ENCODE results near the gene AZGP1. TPM values are rescaled to one million over a fixed set of nuclear protein-coding genes. Genes with fewer than 3 reads are reported as not detected.
"Not testable (repeated sequence)": the region's sequence is repeated elsewhere in the genome, so short reads cannot be mapped to it uniquely, and the experiment has no call there.

AZGP1 gene
- total and polyA plus RNA-seq, 9 donors: 0.34 to 21.3 (median 2.3) TPM

DNA sequence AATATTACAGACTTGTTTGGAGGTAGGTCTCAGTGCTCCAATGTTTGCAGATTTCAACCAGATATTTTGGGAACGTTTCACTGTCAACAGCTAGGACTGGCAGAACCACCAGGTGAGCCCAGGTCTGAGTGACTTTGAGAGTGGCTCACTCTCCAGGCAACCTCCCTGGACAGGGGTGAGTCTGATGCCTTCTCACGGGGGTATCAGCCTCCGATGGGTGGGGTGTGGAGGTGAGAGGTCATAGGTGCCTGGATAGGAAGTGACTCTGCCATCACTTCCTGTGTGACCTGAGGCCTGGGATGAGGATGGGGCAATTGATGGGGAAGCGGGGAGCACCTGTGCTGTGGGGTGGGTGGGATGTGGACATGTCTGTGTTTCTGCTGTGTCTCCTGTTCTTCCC, 4.6 kb downstream of the AZGP1 start:
- no peak for DNase-seq
- Histone ChIP-seq H3K36me3 (no peaks in the 10 kb centered on the region), H3K27me3 (no peaks in the 10 kb centered on the region), H3K4me3 (no peak overlapping the region), H3K4me1 (ENCODE audit: insufficient read depth) (no peaks in the 10 kb centered on the region), H3K9me3 (no peaks in the 10 kb centered on the region), H3K27ac (no peak overlapping the region)
- TF ChIP-seq POLR2A (IDR thresholded peaks at IDR 0.05) (no peak), EP300 (IDR thresholded peaks at IDR 0.05) (no peak)
- TF ChIP-seq, protein P1, sequence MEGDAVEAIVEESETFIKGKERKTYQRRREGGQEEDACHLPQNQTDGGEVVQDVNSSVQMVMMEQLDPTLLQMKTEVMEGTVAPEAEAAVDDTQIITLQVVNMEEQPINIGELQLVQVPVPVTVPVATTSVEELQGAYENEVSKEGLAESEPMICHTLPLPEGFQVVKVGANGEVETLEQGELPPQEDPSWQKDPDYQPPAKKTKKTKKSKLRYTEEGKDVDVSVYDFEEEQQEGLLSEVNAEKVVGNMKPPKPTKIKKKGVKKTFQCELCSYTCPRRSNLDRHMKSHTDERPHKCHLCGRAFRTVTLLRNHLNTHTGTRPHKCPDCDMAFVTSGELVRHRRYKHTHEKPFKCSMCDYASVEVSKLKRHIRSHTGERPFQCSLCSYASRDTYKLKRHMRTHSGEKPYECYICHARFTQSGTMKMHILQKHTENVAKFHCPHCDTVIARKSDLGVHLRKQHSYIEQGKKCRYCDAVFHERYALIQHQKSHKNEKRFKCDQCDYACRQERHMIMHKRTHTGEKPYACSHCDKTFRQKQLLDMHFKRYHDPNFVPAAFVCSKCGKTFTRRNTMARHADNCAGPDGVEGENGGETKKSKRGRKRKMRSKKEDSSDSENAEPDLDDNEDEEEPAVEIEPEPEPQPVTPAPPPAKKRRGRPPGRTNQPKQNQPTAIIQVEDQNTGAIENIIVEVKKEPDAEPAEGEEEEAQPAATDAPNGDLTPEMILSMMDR (IDR thresholded peaks at IDR 0.05): no peak
- intact Hi-C loops (cut with DNase I): no loop called here
- WGBS, 3 donors: 66 to 76% (median 68%) methylated on average over 4 of the region's 4 CpGs

DNA sequence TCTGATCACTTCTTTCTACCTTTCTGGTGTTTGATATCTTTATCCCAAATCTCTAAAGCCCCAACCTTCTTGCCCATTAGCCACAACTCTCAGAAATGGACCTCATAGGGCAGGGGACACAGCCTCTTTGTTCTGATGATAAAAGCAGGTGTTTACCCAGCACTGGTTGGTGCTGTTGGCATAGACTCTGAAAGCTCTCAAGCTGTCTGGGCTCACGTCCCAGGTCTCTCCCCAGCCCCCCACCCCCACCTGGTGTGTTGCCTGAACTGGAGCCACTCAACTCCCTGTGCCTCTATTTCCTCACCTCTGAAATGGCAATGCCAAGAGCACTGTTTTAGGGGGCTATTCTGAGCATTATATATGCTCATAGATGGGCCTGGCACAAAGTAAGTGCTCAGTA, 6.0 kb downstream of the AZGP1 start:
- not testable (repeated sequence) for H3K4me3 ChIP-seq; DNase-seq; H3K27me3 ChIP-seq; H3K36me3 ChIP-seq; H3K9me3 ChIP-seq; H3K4me1 ChIP-seq (ENCODE audit: insufficient read depth); H3K27ac ChIP-seq
- intact Hi-C loops (cut with DNase I): loop anchor here in 1 of 4 donors (5.0 kb wide), 1 partner anchor 103 kb away; no protein-coding TSS in a partner anchor
- 0 to 22% (median 0%) methylated on average over 1 of the region's 1 CpG for WGBS, 3 donors

DNA sequence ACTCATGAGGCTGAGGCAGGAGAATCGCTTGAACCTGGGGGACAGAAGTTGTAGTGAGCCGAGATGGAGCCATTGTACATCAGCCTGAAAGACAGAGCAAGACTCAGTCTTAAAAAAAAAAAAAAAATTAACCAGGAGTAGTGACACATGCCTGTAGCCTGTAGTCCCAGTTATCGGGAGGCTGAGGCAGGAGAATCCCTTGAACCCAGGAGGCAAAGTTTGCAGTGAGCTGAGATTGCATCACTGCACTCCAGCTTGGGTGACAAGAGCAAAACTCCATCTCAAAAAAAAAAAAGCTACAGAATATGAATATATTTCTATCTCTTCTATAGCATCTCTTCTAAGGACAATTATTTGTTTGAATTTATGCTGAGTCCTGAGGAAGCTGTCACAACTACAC, 6.5 kb downstream of the AZGP1 start:
- TF ChIP-seq POLR2A (IDR thresholded peaks at IDR 0.05) (no peak), EP300 (IDR thresholded peaks at IDR 0.05) (no peak)
- TF ChIP-seq, protein P1 (IDR thresholded peaks at IDR 0.05): no peak
- H3K36me3 ChIP-seq: no peaks in the 10 kb centered on the region
- 80 to 90% (median 83%) methylated on average over 3 of the region's 3 CpGs for WGBS, 3 donors

DNA sequence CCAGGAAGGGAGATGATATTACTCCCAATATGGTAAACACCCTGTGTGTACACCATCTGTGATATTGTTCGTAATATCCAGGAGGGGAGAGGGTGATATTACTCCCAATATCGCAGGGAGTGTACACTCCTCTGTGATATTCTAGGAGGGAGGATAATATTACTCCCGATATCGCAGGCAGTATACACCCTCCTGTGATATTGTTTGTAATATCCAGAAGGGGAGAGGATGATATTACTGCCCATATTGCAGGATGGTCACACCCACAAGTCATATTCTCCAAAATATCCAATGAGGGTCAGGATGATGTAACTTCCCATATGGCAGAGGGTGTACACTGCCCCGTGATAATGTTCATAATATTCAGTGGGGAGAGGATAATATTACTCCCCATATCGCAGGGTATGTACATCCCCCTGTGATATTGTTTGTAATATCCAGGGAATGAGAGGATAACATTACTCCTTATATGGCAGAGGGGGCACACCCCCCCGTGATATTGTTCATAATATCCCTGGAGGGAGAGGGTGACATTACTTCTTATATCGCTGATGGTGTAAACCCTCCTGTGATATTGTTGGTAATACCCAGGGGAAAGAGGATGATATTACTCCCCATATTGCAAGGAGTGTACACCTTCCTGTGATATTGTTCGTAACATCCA, 17.1 kb downstream of the AZGP1 start:
- H3K4me1 ChIP-seq (ENCODE audit: insufficient read depth): no peaks in the 10 kb centered on the region
- H3K4me3 ChIP-seq: no peak overlapping the region
- H3K27ac ChIP-seq: no peak overlapping the region
- WGBS, 3 donors: 74 to 81% (median 78%) methylated on average over 9 of the region's 9 CpGs
- no peaks in the 10 kb centered on the region for H3K9me3 ChIP-seq
- no peaks in the 10 kb centered on the region for H3K27me3 ChIP-seq
- no peak for TF ChIP-seq EP300 (IDR thresholded peaks at IDR 0.05)
- TF ChIP-seq POLR2A (IDR thresholded peaks at IDR 0.05): no peak
- TF ChIP-seq, protein P1 (IDR thresholded peaks at IDR 0.05): no peak
- H3K36me3 ChIP-seq: no peaks in the 10 kb centered on the region
- intact Hi-C loops (cut with DNase I): no loop called here
- no peak for DNase-seq

More for the DNA sequence above, 6.5 kb downstream of the AZGP1 start:
- DNase-seq: no peak
- no peak overlapping the region for H3K4me3 ChIP-seq
- no peaks in the 10 kb centered on the region for H3K27me3 ChIP-seq
- intact Hi-C loops (cut with DNase I): loop anchor here in 1 of 4 donors (5.0 kb wide), 1 partner anchor 102 kb away; no protein-coding TSS in a partner anchor
- no peaks in the 10 kb centered on the region for H3K9me3 ChIP-seq
- H3K27ac ChIP-seq: no peak overlapping the region
- no peaks in the 10 kb centered on the region for H3K4me1 ChIP-seq (ENCODE audit: insufficient read depth)

DNA sequence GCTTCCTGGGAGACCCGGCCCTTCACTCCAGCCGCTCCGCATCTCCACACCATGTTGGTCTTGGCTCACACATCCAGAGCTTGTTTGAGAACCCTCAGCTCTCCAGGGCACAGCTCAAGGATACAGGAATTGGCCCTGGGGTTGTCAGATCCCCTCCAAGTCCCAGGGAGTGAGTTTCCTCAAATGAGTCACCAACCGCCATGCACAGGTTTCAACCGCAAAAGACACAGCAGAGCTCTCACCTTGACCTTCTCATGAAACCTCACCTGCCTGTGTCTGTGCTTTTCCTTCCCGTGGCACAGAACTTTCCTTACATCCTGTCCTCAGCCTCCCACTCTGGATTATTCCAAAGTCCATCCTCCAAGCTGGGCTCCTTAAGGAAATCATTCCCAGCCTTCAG, 20.6 kb downstream of the AZGP1 start:
- no peak for DNase-seq
- WGBS, 3 donors: 61 to 81% (median 76%) methylated on average over 6 of the region's 6 CpGs
- intact Hi-C loops (cut with DNase I): no loop called here
- Histone ChIP-seq H3K27me3 (no peaks in the 10 kb centered on the region), H3K4me1 (ENCODE audit: insufficient read depth) (no peaks in the 10 kb centered on the region), H3K4me3 (no peak overlapping the region), H3K36me3 (no peaks in the 10 kb centered on the region), H3K9me3 (no peaks in the 10 kb centered on the region), H3K27ac (no peak overlapping the region)
- TF ChIP-seq POLR2A (IDR thresholded peaks at IDR 0.05): no peak
- TF ChIP-seq, protein P1 (IDR thresholded peaks at IDR 0.05): no peak
- no peak for TF ChIP-seq EP300 (IDR thresholded peaks at IDR 0.05)

DNA sequence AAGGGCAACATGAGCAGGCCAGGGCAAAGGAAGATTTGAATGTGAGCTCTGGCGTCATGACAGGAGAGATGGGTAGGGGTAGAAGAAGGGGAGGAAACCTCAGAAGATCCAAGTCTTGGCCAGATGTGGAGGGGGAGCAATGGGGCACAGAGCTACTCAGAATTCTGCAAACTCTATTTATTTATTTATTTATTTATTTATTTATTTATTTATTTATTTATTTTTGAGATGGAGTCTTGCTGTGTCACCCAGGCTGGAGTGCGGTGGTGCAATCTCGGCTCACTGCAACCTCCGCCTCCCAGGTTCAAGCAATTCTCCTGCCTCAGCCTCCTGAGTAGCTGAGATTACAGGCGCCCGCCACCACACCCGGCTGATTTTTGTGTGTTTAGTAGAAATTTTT, 21.2 kb downstream of the AZGP1 start:
- H3K36me3 ChIP-seq; H3K27ac ChIP-seq; intact Hi-C loops (cut with DNase I); H3K4me3 ChIP-seq; H3K27me3 ChIP-seq; H3K4me1 ChIP-seq (ENCODE audit: insufficient read depth); H3K9me3 ChIP-seq; DNase-seq: not testable (repeated sequence)
- WGBS, 3 donors: 90 to 94% (median 93%) methylated on average over 7 of the region's 7 CpGs
